HepG2 (cell line): Measurements from ENCODE around the gene TUBA4A. TPM values are rescaled to one million over a fixed set of nuclear protein-coding genes. Genes with fewer than 3 reads are reported as not detected.

ENCODE experiments used
- HNRNPH1 ChIP-seq: fragments of 200-400 bp; formaldehyde crosslinking; optimal IDR thresholded peaks from 2 replicates; pipeline ENCODE3; 2017; ENCODE audit warnings: mild to moderate bottlenecking, low read depth, low read length
- HOXA7 ChIP-seq: sonication (generic); formaldehyde crosslinking; IDR thresholded peaks from 2 replicates; pipeline ENCODE4 v1.8.1; 2022; ENCODE audit warnings: mild to moderate bottlenecking, missing genetic modification reagents, moderate library complexity
- IRX3 ChIP-seq: sonication (generic); formaldehyde crosslinking; IDR thresholded peaks from 2 replicates; pipeline ENCODE4 v1.8.1; 2023; ENCODE audit warnings: mild to moderate bottlenecking, low read depth, missing genetic modification reagents, borderline replicate concordance
- MED1 ChIP-seq: sonication (generic); formaldehyde crosslinking; IDR thresholded peaks from 2 replicates; pipeline ENCODE4 v1.4.0; 2020; ENCODE audit warnings: missing genetic modification reagents
- NKX3-1 ChIP-seq: sonication (generic); formaldehyde crosslinking; IDR thresholded peaks from 2 replicates; pipeline ENCODE4 v1.5.0; 2020; ENCODE audit warnings: missing genetic modification reagents
- POLR2AphosphoS2 ChIP-seq: IDR thresholded peaks from 2 replicates; pipeline ENCODE4 v1.6.1; 2011; ENCODE audit warnings: low read depth, low read length, improper control_type of control experiment
- RFX3 ChIP-seq: IDR thresholded peaks from 2 replicates; pipeline ENCODE4 v1.6.1; 2016; ENCODE audit warnings: missing biosample characterization, missing genetic modification reagents
- YEATS2 ChIP-seq: sonication (generic); formaldehyde crosslinking; IDR thresholded peaks from 2 replicates; pipeline ENCODE4 v1.4.0; 2020; ENCODE audit warnings: missing genetic modification reagents, borderline replicate concordance
- ZBTB3 ChIP-seq: sonication (generic); formaldehyde crosslinking; IDR thresholded peaks from 2 replicates; pipeline ENCODE4 v1.4.0; 2020; ENCODE audit warnings: low read depth, mild to moderate bottlenecking, moderate library complexity, missing genetic modification reagents, borderline replicate concordance
- ZFYVE20 ChIP-seq: sonication (generic); formaldehyde crosslinking; IDR thresholded peaks from 2 replicates; pipeline ENCODE4 v1.8.0; 2023; ENCODE audit warnings: low read depth, mild to moderate bottlenecking, moderate library complexity, missing genetic modification reagents, borderline replicate concordance
- ZNF225 ChIP-seq: sonication (generic); formaldehyde crosslinking; IDR thresholded peaks from 2 replicates; pipeline ENCODE4 v1.4.0; 2020; ENCODE audit warnings: mild to moderate bottlenecking, missing genetic modification reagents
- ZNF556 ChIP-seq: sonication (generic); formaldehyde crosslinking; IDR thresholded peaks from 2 replicates; pipeline ENCODE4 v1.4.0; 2020; ENCODE audit warnings: mild to moderate bottlenecking, missing genetic modification reagents, borderline replicate concordance
- ZNF816 ChIP-seq: sonication (generic); formaldehyde crosslinking; IDR thresholded peaks from 2 replicates; pipeline ENCODE4 v1.8.0; 2022; ENCODE audit warnings: missing genetic modification reagents, mild to moderate bottlenecking, borderline replicate concordance
- ZNF83 ChIP-seq: sonication (generic); formaldehyde crosslinking; IDR thresholded peaks from 2 replicates; pipeline ENCODE4 v1.4.0; 2020; ENCODE audit warnings: missing genetic modification reagents, mild to moderate bottlenecking, borderline replicate concordance
- ZSCAN20 ChIP-seq: sonication (generic); formaldehyde crosslinking; IDR thresholded peaks from 2 replicates; pipeline ENCODE4 v1.4.0; 2020; ENCODE audit warnings: missing genetic modification reagents, mild to moderate bottlenecking, borderline replicate concordance
- polyA plus RNA-seq, 8 experiments: library from polyadenylated mRNA; depleted of rRNA in 3 of 8; stranded (reverse) in 7 of 8; unstranded in 1 of 8; fragments of >200 nt; fragmentation: Illumina TruSeq in 4 of 8; extraction: Trizol in 4 of 8; gene quantifications; 2 replicates each; pipeline versions ENCODE4 v1.2.1 to v1.2.3, GENCODE V29; 2011 to 2016; ENCODE audit warnings: low read depth in 4 of 8, missing spikeins in 1 of 8, mixed read lengths in 1 of 8; ENCODE audit not compliant: insufficient read depth in 1 of 8
- total RNA-seq, 5 experiments: library from RNA; depleted of rRNA; stranded (reverse); fragments of >200 nt; fragmentation: Illumina TruSeq; extraction: Trizol; gene quantifications; 2 replicates each; pipeline ENCODE4 v1.2.3, GENCODE V29; 2016; ENCODE audit warnings: low read depth in 1 of 5
- TF ChIP-seq, protein P1 (sequence below): sonication (generic); formaldehyde crosslinking; conservative IDR thresholded peaks from 2 replicates; pipeline ENCODE4 v1.4.0; 2020; ENCODE audit warnings: missing genetic modification reagents
- TF ChIP-seq, protein P2 (sequence below): sonication (generic); formaldehyde crosslinking; IDR thresholded peaks from 2 replicates; pipeline ENCODE4 v1.4.0; 2020; ENCODE audit warnings: missing genetic modification reagents, borderline replicate concordance
- TF ChIP-seq, protein P3 (sequence below): sonication (generic); formaldehyde crosslinking; IDR thresholded peaks from 2 replicates; pipeline ENCODE4 v1.5.0; 2020; ENCODE audit warnings: missing genetic modification reagents
- TF ChIP-seq, protein P4 (sequence below): sonication (generic); formaldehyde crosslinking; conservative IDR thresholded peaks from 2 replicates; pipeline ENCODE4 v1.4.0; 2020; ENCODE audit warnings: missing genetic modification reagents
- TF ChIP-seq, protein P5 (sequence below): IDR thresholded peaks from 2 replicates; pipeline ENCODE4 v1.6.1; 2016; ENCODE audit warnings: mild to moderate bottlenecking, missing biosample characterization, missing genetic modification reagents
- TF ChIP-seq, protein P6 (sequence below): sonication (generic); formaldehyde crosslinking; IDR thresholded peaks from 2 replicates; pipeline ENCODE4 v1.5.0; 2020; ENCODE audit warnings: missing genetic modification reagents

TUBA4A gene
- total and polyA plus RNA-seq, 2 of the 13 experiments (the other 11 are each of a cell fraction or from before 2014, with no cell fraction given): 1.3 to 12.7 TPM

DNA sequence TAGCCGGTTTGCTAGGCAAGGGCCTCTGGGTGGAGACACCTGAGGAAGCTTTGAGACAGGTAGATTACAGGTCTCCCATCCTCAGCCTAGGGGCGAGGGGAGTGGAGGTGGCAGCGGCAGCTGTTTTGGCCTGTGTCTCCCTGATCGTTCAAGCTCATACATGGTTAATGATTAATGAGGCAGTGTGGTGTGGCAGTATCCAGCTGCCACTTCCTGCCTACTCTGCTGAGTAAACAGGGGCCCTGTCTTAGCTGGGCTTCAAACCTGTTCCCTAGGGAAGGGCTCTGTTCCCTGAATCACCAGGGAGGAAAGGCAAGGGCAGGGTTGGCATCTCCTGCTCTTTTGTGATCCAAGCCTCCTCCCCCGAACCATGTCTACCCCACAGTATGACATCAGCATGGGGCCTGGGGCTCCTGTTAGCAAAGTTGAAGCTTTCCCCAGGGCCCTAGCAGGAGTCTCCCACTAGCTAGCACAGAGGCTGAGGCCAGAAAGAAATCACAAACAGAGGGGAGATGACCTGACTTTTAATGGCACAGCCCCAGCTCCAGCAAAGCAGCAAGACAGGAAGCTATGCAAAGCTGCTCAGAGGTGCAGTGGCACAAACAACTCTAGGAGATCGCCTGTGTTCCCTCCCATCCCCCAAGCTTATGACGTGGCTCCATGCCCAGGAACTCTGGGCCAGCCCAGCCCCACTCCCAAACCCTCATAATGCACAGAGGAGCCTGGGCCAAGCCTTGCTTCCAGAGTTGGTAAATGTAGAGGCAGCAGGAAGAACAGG lies 4.3 kb downstream of the TUBA4A start (continued):
- TF ChIP-seq ZBTB3 (CRISPR knock-in tag): peak; percentile 98
- TF ChIP-seq HNRNPH1: no peak
- TF ChIP-seq, protein P1, sequence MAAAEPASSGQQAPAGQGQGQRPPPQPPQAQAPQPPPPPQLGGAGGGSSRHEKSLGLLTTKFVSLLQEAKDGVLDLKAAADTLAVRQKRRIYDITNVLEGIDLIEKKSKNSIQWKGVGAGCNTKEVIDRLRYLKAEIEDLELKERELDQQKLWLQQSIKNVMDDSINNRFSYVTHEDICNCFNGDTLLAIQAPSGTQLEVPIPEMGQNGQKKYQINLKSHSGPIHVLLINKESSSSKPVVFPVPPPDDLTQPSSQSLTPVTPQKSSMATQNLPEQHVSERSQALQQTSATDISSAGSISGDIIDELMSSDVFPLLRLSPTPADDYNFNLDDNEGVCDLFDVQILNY (CRISPR knock-in tag): no peak
- TF ChIP-seq, protein P2, sequence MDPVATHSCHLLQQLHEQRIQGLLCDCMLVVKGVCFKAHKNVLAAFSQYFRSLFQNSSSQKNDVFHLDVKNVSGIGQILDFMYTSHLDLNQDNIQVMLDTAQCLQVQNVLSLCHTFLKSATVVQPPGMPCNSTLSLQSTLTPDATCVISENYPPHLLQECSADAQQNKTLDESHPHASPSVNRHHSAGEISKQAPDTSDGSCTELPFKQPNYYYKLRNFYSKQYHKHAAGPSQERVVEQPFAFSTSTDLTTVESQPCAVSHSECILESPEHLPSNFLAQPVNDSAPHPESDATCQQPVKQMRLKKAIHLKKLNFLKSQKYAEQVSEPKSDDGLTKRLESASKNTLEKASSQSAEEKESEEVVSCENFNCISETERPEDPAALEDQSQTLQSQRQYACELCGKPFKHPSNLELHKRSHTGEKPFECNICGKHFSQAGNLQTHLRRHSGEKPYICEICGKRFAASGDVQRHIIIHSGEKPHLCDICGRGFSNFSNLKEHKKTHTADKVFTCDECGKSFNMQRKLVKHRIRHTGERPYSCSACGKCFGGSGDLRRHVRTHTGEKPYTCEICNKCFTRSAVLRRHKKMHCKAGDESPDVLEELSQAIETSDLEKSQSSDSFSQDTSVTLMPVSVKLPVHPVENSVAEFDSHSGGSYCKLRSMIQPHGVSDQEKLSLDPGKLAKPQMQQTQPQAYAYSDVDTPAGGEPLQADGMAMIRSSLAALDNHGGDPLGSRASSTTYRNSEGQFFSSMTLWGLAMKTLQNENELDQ: no peak
- TF ChIP-seq IRX3 (CRISPR knock-in tag): 0 out of 2 replicates have a peak, but pooled peaks have one; percentile 42
- TF ChIP-seq ZNF556: peak; percentile 91
- TF ChIP-seq ZFYVE20 (CRISPR knock-in tag): no peak
- TF ChIP-seq ZNF225 (CRISPR knock-in tag): peak; percentile 37; the same call in 1 of the 2 replicates
- TF ChIP-seq, protein P3, sequence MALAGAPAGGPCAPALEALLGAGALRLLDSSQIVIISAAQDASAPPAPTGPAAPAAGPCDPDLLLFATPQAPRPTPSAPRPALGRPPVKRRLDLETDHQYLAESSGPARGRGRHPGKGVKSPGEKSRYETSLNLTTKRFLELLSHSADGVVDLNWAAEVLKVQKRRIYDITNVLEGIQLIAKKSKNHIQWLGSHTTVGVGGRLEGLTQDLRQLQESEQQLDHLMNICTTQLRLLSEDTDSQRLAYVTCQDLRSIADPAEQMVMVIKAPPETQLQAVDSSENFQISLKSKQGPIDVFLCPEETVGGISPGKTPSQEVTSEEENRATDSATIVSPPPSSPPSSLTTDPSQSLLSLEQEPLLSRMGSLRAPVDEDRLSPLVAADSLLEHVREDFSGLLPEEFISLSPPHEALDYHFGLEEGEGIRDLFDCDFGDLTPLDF (CRISPR knock-in tag): no peak
- peak; percentile 80 for TF ChIP-seq MED1 (CRISPR knock-in tag)
- TF ChIP-seq, protein P4, sequence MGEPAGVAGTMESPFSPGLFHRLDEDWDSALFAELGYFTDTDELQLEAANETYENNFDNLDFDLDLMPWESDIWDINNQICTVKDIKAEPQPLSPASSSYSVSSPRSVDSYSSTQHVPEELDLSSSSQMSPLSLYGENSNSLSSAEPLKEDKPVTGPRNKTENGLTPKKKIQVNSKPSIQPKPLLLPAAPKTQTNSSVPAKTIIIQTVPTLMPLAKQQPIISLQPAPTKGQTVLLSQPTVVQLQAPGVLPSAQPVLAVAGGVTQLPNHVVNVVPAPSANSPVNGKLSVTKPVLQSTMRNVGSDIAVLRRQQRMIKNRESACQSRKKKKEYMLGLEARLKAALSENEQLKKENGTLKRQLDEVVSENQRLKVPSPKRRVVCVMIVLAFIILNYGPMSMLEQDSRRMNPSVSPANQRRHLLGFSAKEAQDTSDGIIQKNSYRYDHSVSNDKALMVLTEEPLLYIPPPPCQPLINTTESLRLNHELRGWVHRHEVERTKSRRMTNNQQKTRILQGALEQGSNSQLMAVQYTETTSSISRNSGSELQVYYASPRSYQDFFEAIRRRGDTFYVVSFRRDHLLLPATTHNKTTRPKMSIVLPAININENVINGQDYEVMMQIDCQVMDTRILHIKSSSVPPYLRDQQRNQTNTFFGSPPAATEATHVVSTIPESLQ (CRISPR knock-in tag): no peak
- 0 out of 2 replicates have a peak, but pooled peaks have one; percentile 31 for TF ChIP-seq ZNF83 (CRISPR knock-in tag)
- TF ChIP-seq POLR2AphosphoS2: no peak
- no peak; the same call in 1 of the 2 replicates for TF ChIP-seq NKX3-1 (CRISPR knock-in tag)
- TF ChIP-seq, protein P5, sequence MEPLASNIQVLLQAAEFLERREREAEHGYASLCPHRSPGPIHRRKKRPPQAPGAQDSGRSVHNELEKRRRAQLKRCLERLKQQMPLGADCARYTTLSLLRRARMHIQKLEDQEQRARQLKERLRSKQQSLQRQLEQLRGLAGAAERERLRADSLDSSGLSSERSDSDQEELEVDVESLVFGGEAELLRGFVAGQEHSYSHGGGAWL (CRISPR knock-in tag): no peak
- peak; percentile 11; the same call in 1 of the 2 replicates for TF ChIP-seq YEATS2
- TF ChIP-seq ZNF816 (CRISPR knock-in tag): 0 out of 2 replicates have a peak, but pooled peaks have one; percentile 77
- TF ChIP-seq, protein P6, sequence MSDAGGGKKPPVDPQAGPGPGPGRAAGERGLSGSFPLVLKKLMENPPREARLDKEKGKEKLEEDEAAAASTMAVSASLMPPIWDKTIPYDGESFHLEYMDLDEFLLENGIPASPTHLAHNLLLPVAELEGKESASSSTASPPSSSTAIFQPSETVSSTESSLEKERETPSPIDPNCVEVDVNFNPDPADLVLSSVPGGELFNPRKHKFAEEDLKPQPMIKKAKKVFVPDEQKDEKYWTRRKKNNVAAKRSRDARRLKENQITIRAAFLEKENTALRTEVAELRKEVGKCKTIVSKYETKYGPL (CRISPR knock-in tag): no peak
- TF ChIP-seq ZSCAN20: no peak
- TF ChIP-seq HOXA7 (CRISPR knock-in tag): no peak
- no peak for TF ChIP-seq RFX3 (CRISPR knock-in tag)
